SK-N-SH treated with all-trans-retinoic acid at 6 μM for 48 hours (cell line): ENCODE results near the gene PRR29.
A peak's percentile ranks its signal among the peaks of the same experiment; 100 is the strongest.
"Not testable (repeated sequence)": the region's sequence is repeated elsewhere in the genome, so short reads cannot be mapped to it uniquely, and the experiment has no call there.

Experiments
- ATAC-seq: fragments of 200-7000 bp; cut with Tn5 transposase; 3 replicates; pipeline ENCODE4 v1.9.1; 2020; ENCODE audit warnings: mild to moderate bottlenecking, moderate library complexity
- ARNTL ChIP-seq: fragments of 450-650 bp; formaldehyde crosslinking; IDR thresholded peaks from 2 replicates; pipeline ENCODE4 v1.5.0; 2020; ENCODE audit warnings: low read depth, mild to moderate bottlenecking, moderate library complexity, borderline replicate concordance
- BACH2 ChIP-seq: fragments of 250-450 bp; sonication (Bioruptor Pico); IDR thresholded peaks from 2 replicates; pipeline ENCODE4 v1.9.0; 2021; ENCODE audit warnings: mild to moderate bottlenecking, borderline replicate concordance
- CREB5 ChIP-seq: fragments of 250-450 bp; sonication (Bioruptor Pico); IDR thresholded peaks from 2 replicates; pipeline ENCODE4 v1.5.1; 2020; ENCODE audit warnings: low read depth, mild to moderate bottlenecking, moderate library complexity
- CSRNP3 ChIP-seq: fragments of 250-450 bp; sonication (Bioruptor Pico); IDR thresholded peaks from 2 replicates; pipeline ENCODE4 v1.5.1; 2021; ENCODE audit warnings: mild to moderate bottlenecking, moderate library complexity
- ESRRG ChIP-seq: fragments of 250-450 bp; sonication (Bioruptor Pico); IDR thresholded peaks from 2 replicates; pipeline ENCODE4 v1.6.1; 2021; ENCODE audit warnings: mild to moderate bottlenecking
- GLIS3 ChIP-seq: fragments of 250-450 bp; sonication (Bioruptor Pico); IDR thresholded peaks from 2 replicates; pipeline ENCODE4 v1.5.0; 2020; ENCODE audit warnings: mild to moderate bottlenecking, moderate library complexity
- ISL1 ChIP-seq: fragments of 250-450 bp; sonication (Bioruptor Pico); IDR thresholded peaks from 2 replicates; pipeline ENCODE4 v2.1.2; 2022; ENCODE audit warnings: mild to moderate bottlenecking, moderate library complexity
- OSR1 ChIP-seq: fragments of 250-450 bp; sonication (Bioruptor Pico); IDR thresholded peaks from 2 replicates; pipeline ENCODE4 v1.8.0; 2022; ENCODE audit warnings: moderate library complexity, mild to moderate bottlenecking, inconsistent platforms
- PATZ1 ChIP-seq: fragments of 250-450 bp; sonication (Bioruptor Pico); IDR thresholded peaks from 2 replicates; pipeline ENCODE4 v1.8.0; 2020; ENCODE audit warnings: mild to moderate bottlenecking, moderate library complexity, borderline replicate concordance
- RARB ChIP-seq: fragments of 250-450 bp; sonication (Bioruptor Pico); IDR thresholded peaks from 2 replicates; pipeline ENCODE4 v1.8.0; 2021; ENCODE audit warnings: mild to moderate bottlenecking, moderate library complexity
- SNAI2 ChIP-seq: fragments of 250-450 bp; sonication (Bioruptor Pico); IDR thresholded peaks from 2 replicates; pipeline ENCODE4 v1.5.0; 2020; ENCODE audit warnings: mild to moderate bottlenecking, moderate library complexity
- TCF4 ChIP-seq: fragments of 250-450 bp; sonication (Bioruptor Pico); IDR thresholded peaks from 2 replicates; pipeline ENCODE4 v1.8.0; 2021; ENCODE audit warnings: mild to moderate bottlenecking, moderate library complexity, borderline replicate concordance
- TSHZ2 ChIP-seq: fragments of 250-450 bp; sonication (Bioruptor Pico); IDR thresholded peaks from 2 replicates; pipeline ENCODE4 v1.5.0; 2020; ENCODE audit warnings: mild to moderate bottlenecking, moderate library complexity
- ZC3H10 ChIP-seq: fragments of 250-450 bp; sonication (Bioruptor Pico); IDR thresholded peaks from 2 replicates; pipeline ENCODE4 v1.5.1; 2021; ENCODE audit warnings: mild to moderate bottlenecking, moderate library complexity
- ZFP3 ChIP-seq: fragments of 250-450 bp; sonication (Bioruptor Pico); IDR thresholded peaks from 2 replicates; pipeline ENCODE4 v1.5.0; 2020; ENCODE audit warnings: mild to moderate bottlenecking, moderate library complexity
- ZNF565 ChIP-seq: fragments of 450-650 bp; formaldehyde crosslinking; conservative IDR thresholded peaks from 2 replicates; pipeline ENCODE4 v1.5.0; 2020; ENCODE audit warnings: low read depth, mild to moderate bottlenecking, moderate library complexity
- ZNF70 ChIP-seq: fragments of 450-650 bp; formaldehyde crosslinking; IDR thresholded peaks from 2 replicates; pipeline ENCODE4 v1.5.0; 2020; ENCODE audit warnings: mild to moderate bottlenecking, moderate library complexity
- ZNF8 ChIP-seq: fragments of 450-650 bp; formaldehyde crosslinking; IDR thresholded peaks from 2 replicates; pipeline ENCODE4 v1.5.0; 2020; ENCODE audit warnings: mild to moderate bottlenecking, moderate library complexity

Gene PRR29

GRCh38 chr17:64006361-64007088 lies 8.4 kb downstream of the PRR29 start:
- no peak for ATAC-seq
- TF ChIP-seq CREB5 (CRISPR knock-in tag) (no peak), TCF4 (CRISPR knock-in tag) (peak; percentile 28; the same call in 1 of the 2 replicates)
- TF ChIP-seq, all 23 proteins: peak for 1

- ATAC-seq = not testable (repeated sequence)
Observed at GRCh38 chr17:64007089-64007837, 9.1 kb downstream of the PRR29 start.

GRCh38 chr17:64007838-64008282 lies 9.7 kb downstream of the PRR29 start:
- ATAC-seq = no peak
- TF ChIP-seq SNAI2 (CRISPR knock-in tag) (no peak), ZNF70 (no peak), BACH2 (CRISPR knock-in tag) (no peak), TSHZ2 (CRISPR knock-in tag) (no peak), ZNF8 (CRISPR knock-in tag) (no peak), ARNTL (CRISPR knock-in tag) (no peak), RARB (CRISPR knock-in tag) (no peak), ZNF565 (no peak), ZC3H10 (CRISPR knock-in tag) (no peak), PATZ1 (CRISPR knock-in tag) (no peak), CSRNP3 (CRISPR knock-in tag) (no peak), ZFP3 (CRISPR knock-in tag) (no peak), ISL1 (CRISPR knock-in tag) (no peak), OSR1 (CRISPR knock-in tag) (no peak), GLIS3 (CRISPR knock-in tag) (no peak), CREB5 (CRISPR knock-in tag) (no peak), TCF4 (CRISPR knock-in tag) (no peak), ESRRG (CRISPR knock-in tag) (no peak)

GRCh38 chr17:64008346-64008745 lies 10.2 kb downstream of the PRR29 start:
- no peak for TF ChIP-seq GLIS3 (CRISPR knock-in tag)
- TF ChIP-seq ZNF70 = no peak
- TF ChIP-seq ZC3H10 (CRISPR knock-in tag) = no peak
- no peak for TF ChIP-seq OSR1 (CRISPR knock-in tag)
- no peak for TF ChIP-seq SNAI2 (CRISPR knock-in tag)
- TF ChIP-seq ESRRG (CRISPR knock-in tag) = no peak
- ATAC-seq = no peak
